Smooth muscle cell (in vitro differentiated cells): Measurements from ENCODE around the gene WDR90. TPM values are rescaled to one million over a fixed set of nuclear protein-coding genes. Genes with fewer than 3 reads are reported as not detected.
A peak's percentile ranks its signal among the peaks of the same experiment; 100 is the strongest.

Experiments used
- DNase-seq: peaks from one replicate; lab custom pipeline; 2025; ENCODE audit not compliant: unreplicated experiment; lab: John Stamatoyannopoulos, UW
- H2AFZ ChIP-seq: fragments of 200-600 bp; sonication (generic); 2 replicates; pipeline ENCODE4 v1.6.0; 2016; ENCODE audit warnings: antibody characterized with exemption, low read depth, mild to moderate bottlenecking
- H3F3A ChIP-seq: fragments of 200-600 bp; sonication (generic); 2 replicates; pipeline ENCODE4 v1.6.0; 2017; ENCODE audit warnings: antibody characterized with exemption, low read depth
- H3K27ac ChIP-seq: fragments of 200-600 bp; sonication (generic); 2 replicates; pipeline ENCODE4 v1.5.1; 2016; ENCODE audit warnings: low read depth, mild to moderate bottlenecking
- H3K27me3 ChIP-seq: fragments of 200-600 bp; sonication (generic); 2 replicates; pipeline ENCODE4 v1.6.1; 2016; ENCODE audit warnings: low read depth, mild to moderate bottlenecking
- H3K36me3 ChIP-seq: fragments of 200-600 bp; sonication (generic); 2 replicates; pipeline ENCODE4 v1.5.1; 2016; ENCODE audit warnings: low read depth
- H3K4me1 ChIP-seq: fragments of 200-600 bp; sonication (generic); 2 replicates; pipeline ENCODE4 v1.5.1; 2016; ENCODE audit warnings: low read depth
- H3K4me2 ChIP-seq: fragments of 200-600 bp; sonication (generic); 2 replicates; pipeline ENCODE4 v1.6.0; 2016; ENCODE audit warnings: mild to moderate bottlenecking
- H3K4me3 ChIP-seq: fragments of 200-600 bp; sonication (generic); 2 replicates; pipeline ENCODE4 v1.5.1; 2016; ENCODE audit warnings: mild to moderate bottlenecking
- H3K79me2 ChIP-seq: fragments of 200-600 bp; sonication (generic); 2 replicates; pipeline ENCODE4 v1.6.0; 2016; ENCODE audit warnings: low read depth, mild to moderate bottlenecking
- H3K9ac ChIP-seq: fragments of 200-600 bp; sonication (generic); 2 replicates; pipeline ENCODE4 v1.6.0; 2016; ENCODE audit warnings: low read depth
- H3K9me3 ChIP-seq: fragments of 200-600 bp; sonication (generic); replicated peaks from 2 replicates; pipeline ENCODE4 v1.5.1; 2016; ENCODE audit warnings: low read depth
- H4K20me1 ChIP-seq: fragments of 200-600 bp; sonication (generic); 2 replicates; pipeline ENCODE4 v1.6.0; 2016; ENCODE audit warnings: low read depth
- CTCF ChIP-seq: fragments of 200-600 bp; sonication (generic); IDR thresholded peaks from 2 replicates; pipeline ENCODE4 v1.5.1; 2017; ENCODE audit warnings: borderline replicate concordance, mild to moderate bottlenecking, antibody characterized with exemption; ENCODE audit not compliant: insufficient read depth, poor library complexity, severe bottlenecking
- WGBS: methylation state at CpG from one replicate; pipeline ENCODE4 v1.1.7; 2016; ENCODE audit warnings: low lambda C conversion rate; 5-methylcytosine and 5-hydroxymethylcytosine counted together
- polyA plus RNA-seq: library from polyadenylated mRNA; unstranded; fragments of >200 nt; fragmentation: Nextera tagmentation; extraction: Ambion mirVana; gene quantifications from 2 replicates; pipeline ENCODE4 v1.2.1, GENCODE V29; 2016
- total RNA-seq: library from RNA; depleted of rRNA; stranded (reverse); fragments of >200 nt; gene quantifications from 2 replicates; pipeline ENCODE4 v1.2.3, GENCODE V29; 2014

The WDR90 gene
- total and polyA plus RNA-seq, 2 experiments from 2014 or later = 8.4 to 10.4 TPM

GRCh38 chr16:648071-648780 is 939 bp upstream of the WDR90 start:
- no peak for DNase-seq
- H3K79me2 ChIP-seq = peaks cover 5% of the 10 kb centered on the region
- H4K20me1 ChIP-seq = no peaks in the 10 kb centered on the region
- H3K27ac ChIP-seq = peak overlapping the region; percentile 82
- H3F3A ChIP-seq = peaks cover 6% of the 10 kb centered on the region
- H3K9ac ChIP-seq = peak overlapping the region; percentile 87
- WGBS = 46% methylated on average over 24 of the region's 24 CpGs
- H3K4me1 ChIP-seq = peaks cover 14% of the 10 kb centered on the region
- no peaks in the 10 kb centered on the region for H3K36me3 ChIP-seq
- no peaks in the 10 kb centered on the region for H3K9me3 ChIP-seq
- H3K27me3 ChIP-seq = no peaks in the 10 kb centered on the region
- peak; percentile 40 for TF ChIP-seq CTCF
- peak overlapping the region; percentile 100 for H3K4me2 ChIP-seq
- H2AFZ ChIP-seq = peak overlapping the region; percentile 59
- peak overlapping the region; percentile 88 for H3K4me3 ChIP-seq

DNA sequence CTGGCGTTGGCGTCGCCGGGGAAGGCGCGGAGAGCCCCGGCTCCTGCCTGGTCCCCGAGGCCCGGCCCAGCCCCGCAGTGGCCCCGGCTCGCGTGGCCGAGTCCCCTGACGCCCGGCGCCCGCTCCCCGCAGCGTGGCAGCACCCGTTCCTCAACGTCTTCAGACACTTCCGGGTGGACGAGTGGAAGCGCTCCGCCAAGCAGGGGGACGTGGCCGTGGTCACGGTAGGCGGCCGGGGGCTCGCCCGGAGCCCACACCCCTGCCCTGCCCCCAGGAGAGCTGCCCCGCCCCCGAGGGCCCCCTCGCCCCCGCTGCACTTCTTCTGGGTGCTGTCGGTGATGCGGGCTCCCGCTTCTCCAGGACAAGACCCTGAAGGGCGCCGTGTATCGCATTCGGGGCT is 466 bp downstream of the WDR90 start:
- Histone ChIP-seq H3K79me2 (peaks cover 4% of the 10 kb centered on the region), H3K27ac (peak overlapping the region; percentile 82), H3K27me3 (no peaks in the 10 kb centered on the region), H3F3A (peaks cover 6% of the 10 kb centered on the region), H3K36me3 (no peaks in the 10 kb centered on the region), H3K9ac (peak overlapping the region; percentile 87), H3K4me3 (peak overlapping the region; percentile 88), H4K20me1 (no peaks in the 10 kb centered on the region), H3K4me1 (peaks cover 14% of the 10 kb centered on the region), H3K9me3 (no peaks in the 10 kb centered on the region), H2AFZ (peak overlapping the region; percentile 59), H3K4me2 (peak overlapping the region; percentile 100)
- no peak for TF ChIP-seq CTCF
- no peak for DNase-seq
- 12% methylated on average over 16 of the region's 44 CpGs for WGBS

- DNase-seq = no peak
- Histone ChIP-seq H3K27me3 (no peaks in the 10 kb centered on the region), H2AFZ (no peak overlapping the region), H3K27ac (no peak overlapping the region), H3K9me3 (no peaks in the 10 kb centered on the region), H3F3A (peaks cover 6% of the 10 kb centered on the region), H4K20me1 (no peaks in the 10 kb centered on the region), H3K4me1 (peaks cover 14% of the 10 kb centered on the region), H3K9ac (no peak overlapping the region), H3K4me3 (no peak overlapping the region), H3K4me2 (no peak overlapping the region), H3K36me3 (no peaks in the 10 kb centered on the region), H3K79me2 (peaks cover 4% of the 10 kb centered on the region)
- no peak for TF ChIP-seq CTCF
- WGBS = 96% methylated on average over 22 of the region's 22 CpGs
These were observed 2.7 kb downstream of the WDR90 start for GRCh38 chr16:651844-652243.
